Right lobe of liver (tissue), 6 donors: ENCODE measurements around the gene PCK1. TPM values are rescaled to one million over a fixed set of nuclear protein-coding genes. Genes with fewer than 3 reads are reported as not detected.

ENCODE experiments used
- ATAC-seq, 4 donors: fragments of 200-7000 bp; cut with Tn5 transposase; one replicate each; pipeline ENCODE4 v1.9.1; 2020; ENCODE audit warnings: mild to moderate bottlenecking in 4 of 4, moderate library complexity in 4 of 4
- DNase-seq, 3 donors: peaks; one replicate each; pipeline ENCODE4 v3.0.0-alpha.2; 2020
- H3K27ac ChIP-seq, 3 donors: fragments of 200-600 bp; one replicate each; pipeline ENCODE4 v1.8.0; 2022
- H3K27me3 ChIP-seq, 2 donors: fragments of 200-600 bp; one replicate each; pipeline ENCODE4 v1.8.0; 2022
- H3K36me3 ChIP-seq, 4 donors: fragments of 200-600 bp; sonication (generic) in 1 of 4; one replicate each; pipeline versions ENCODE4 v1.5.1 to v1.8.0; 2017 to 2022; ENCODE audit warnings: control low read depth in 1 of 4
- H3K4me1 ChIP-seq, 4 donors: fragments of 200-600 bp; sonication (generic) in 1 of 4; one replicate each; pipeline versions ENCODE4 v1.5.1 to v1.8.0; 2017 to 2022; ENCODE audit warnings: control low read depth in 1 of 4
- H3K4me3 ChIP-seq, 3 donors: fragments of 200-600 bp; one replicate each; pipeline ENCODE4 v1.8.0; 2022
- H3K9me3 ChIP-seq, 4 donors: fragments of 200-600 bp; sonication (generic) in 1 of 4; one replicate each; pipeline versions ENCODE4 v1.5.1 to v1.8.0; 2017 to 2022; ENCODE audit warnings: control low read depth in 1 of 4
- CTCF ChIP-seq, 4 donors: fragments of 200-600 bp in 3 of 4; fragments of 450-650 bp in 1 of 4; IDR thresholded peaks; one replicate each; pipeline versions ENCODE4 v1.5.1 to v1.8.0; 2016 to 2022; ENCODE audit warnings: antibody characterized with exemption in 4 of 4, mild to moderate bottlenecking in 2 of 4
- POLR2A ChIP-seq: fragments of 450-650 bp; IDR thresholded peaks from one replicate; pipeline ENCODE4 v1.6.1; 2017; ENCODE audit warnings: antibody characterized with exemption, mild to moderate bottlenecking
- WGBS: methylation state at CpG from one replicate; pipeline ENCODE4 v1.1.6; 2018; ENCODE audit warnings: low coverage, low lambda C conversion rate; ENCODE audit not compliant: insufficient coverage; ENCODE audit errors: missing lambda C conversion rate; 5-methylcytosine and 5-hydroxymethylcytosine counted together
- intact Hi-C, 2 donors: fragments of 100-400 bp; cut with DNase I; formaldehyde crosslinking; loops; one replicate each; pipeline versions ENCODE4 v1.11.2 to v1.14.1; 2022
- total RNA-seq, 6 experiments: library from RNA; depleted of rRNA in 2 of 6; stranded (reverse); fragments of >200 nt in 2 of 6; fragmentation: NEBNext Ultra II Directional in 3 of 6; extraction: Animal tissue kit (Norgen Biotek cat#: 25700) in 3 of 6; gene quantifications; one replicate each; pipeline versions ENCODE4 v1.1.0 to v1.2.4, GENCODE V29; 2016 to 2023
- donor health status: DM: no; HTN: yes; CAD: no.
- donor health status: DM: no; HTN: no; CAD: no.
- donor health status: DM: no; HTN: no; CAD: no.
- donor health status: DM: no; HTN: yes; CAD: no.
- donor health status: DM: no; HTN: yes; CAD: no.

The PCK1 gene
- total RNA-seq, 6 experiments from 2014 or later, result 187 to 1,757 (median 778) TPM

- Histone ChIP-seq H3K9me3 (no peaks in the 10 kb centered on the region), H3K4me1 (peaks cover 0 to 16% (median 5%) of the 10 kb centered on the region in 4 donors), H3K4me3 (no peak overlapping the region), H3K27me3 (no peaks in the 10 kb centered on the region), H3K27ac (no peak overlapping the region), H3K36me3 (no peaks in the 10 kb centered on the region)
- 90% methylated on average over 12 of the region's 12 CpGs for WGBS
- intact Hi-C loops, result no loop called here
- DNase-seq (no peak), ATAC-seq (no peak)
- TF ChIP-seq CTCF (IDR thresholded peaks at IDR 0.05) (no peak), POLR2A (no peak)
Measured at GRCh38 chr20:57539889-57540288, 21.0 kb upstream of the PCK1 start.

DNA sequence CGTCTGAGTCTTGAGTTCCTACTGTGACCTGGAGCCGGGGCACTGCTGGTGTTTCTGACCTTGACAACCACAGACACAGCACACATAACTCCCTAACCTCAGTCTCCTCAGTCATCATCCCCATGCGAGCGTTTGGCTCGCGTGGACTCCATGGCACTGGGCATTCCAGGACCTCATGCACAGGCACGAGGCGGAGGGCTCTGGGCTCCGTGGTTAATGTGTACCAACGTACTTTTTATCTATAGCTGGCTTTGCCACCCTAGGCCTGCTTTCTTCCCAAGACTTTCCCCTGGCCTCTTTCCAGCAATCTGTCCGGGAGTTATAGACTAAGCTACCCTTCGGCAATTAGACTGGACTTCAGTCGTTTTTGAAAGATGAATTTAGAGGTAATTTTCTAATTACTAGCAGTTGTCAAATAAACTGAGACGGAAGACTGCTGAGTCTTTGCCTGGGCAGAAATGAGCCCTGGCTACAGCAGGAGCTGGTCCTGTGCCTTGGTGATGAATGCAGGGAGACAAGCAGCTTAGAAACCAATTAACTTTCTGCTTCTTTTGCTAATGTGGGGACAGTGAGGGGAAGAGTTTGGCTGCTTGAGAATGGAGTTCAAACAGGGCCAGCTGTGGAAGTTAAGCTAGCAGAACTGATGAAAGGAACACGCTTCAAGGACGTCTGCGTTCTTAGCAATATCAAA lies 19.9 kb upstream of the PCK1 start:
- no peak overlapping the region for H3K27ac ChIP-seq
- DNase-seq, result no peak
- H3K4me1 ChIP-seq, result peaks cover 0 to 24% (median 9%) of the 10 kb centered on the region in 4 donors
- no peak for TF ChIP-seq POLR2A
- no peak for TF ChIP-seq CTCF (IDR thresholded peaks at IDR 0.05)
- H3K9me3 ChIP-seq, result no peaks in the 10 kb centered on the region
- ATAC-seq, result no peak
- H3K36me3 ChIP-seq, result no peaks in the 10 kb centered on the region
- intact Hi-C loops, result no loop called here
- H3K27me3 ChIP-seq, result no peaks in the 10 kb centered on the region
- H3K4me3 ChIP-seq, result no peak overlapping the region
- WGBS, result 70% methylated on average over 9 of the region's 17 CpGs

DNA sequence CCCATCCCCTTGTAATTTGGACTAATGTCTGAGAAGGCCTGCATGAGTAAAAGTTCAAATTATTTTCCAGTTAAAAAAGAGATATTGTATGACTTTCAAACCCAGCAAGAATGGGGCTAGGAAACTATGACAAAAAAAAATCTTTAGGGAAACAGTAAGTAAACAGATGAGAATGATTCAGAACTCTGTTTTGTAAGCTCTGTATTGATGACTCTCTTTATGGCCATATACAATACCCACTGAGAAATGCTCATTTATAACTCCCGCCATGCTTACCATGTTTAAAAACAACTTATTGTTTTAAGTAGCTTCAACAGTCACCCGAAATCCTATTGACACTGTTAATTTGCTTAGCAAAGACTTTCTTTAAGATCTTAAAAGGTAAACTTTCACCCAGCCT lies 17.2 kb upstream of the PCK1 start:
- TF ChIP-seq CTCF (IDR thresholded peaks at IDR 0.05), result no peak
- no peak for TF ChIP-seq POLR2A
- H3K9me3 ChIP-seq, result no peaks in the 10 kb centered on the region
- intact Hi-C loops, result no loop called here
- WGBS, result 82% methylated on average over 2 of the region's 2 CpGs
- H3K27me3 ChIP-seq, result no peaks in the 10 kb centered on the region
- ATAC-seq, result peak in 1 of 4 donors; percentile 25
- no peak for DNase-seq
- peak overlapping the region in 2 of 3 donors; percentile 77 to 80 for H3K27ac ChIP-seq
- H3K36me3 ChIP-seq, result no peaks in the 10 kb centered on the region
- no peak overlapping the region for H3K4me3 ChIP-seq
- peaks cover 0 to 32% (median 10%) of the 10 kb centered on the region in 4 donors for H3K4me1 ChIP-seq

DNA sequence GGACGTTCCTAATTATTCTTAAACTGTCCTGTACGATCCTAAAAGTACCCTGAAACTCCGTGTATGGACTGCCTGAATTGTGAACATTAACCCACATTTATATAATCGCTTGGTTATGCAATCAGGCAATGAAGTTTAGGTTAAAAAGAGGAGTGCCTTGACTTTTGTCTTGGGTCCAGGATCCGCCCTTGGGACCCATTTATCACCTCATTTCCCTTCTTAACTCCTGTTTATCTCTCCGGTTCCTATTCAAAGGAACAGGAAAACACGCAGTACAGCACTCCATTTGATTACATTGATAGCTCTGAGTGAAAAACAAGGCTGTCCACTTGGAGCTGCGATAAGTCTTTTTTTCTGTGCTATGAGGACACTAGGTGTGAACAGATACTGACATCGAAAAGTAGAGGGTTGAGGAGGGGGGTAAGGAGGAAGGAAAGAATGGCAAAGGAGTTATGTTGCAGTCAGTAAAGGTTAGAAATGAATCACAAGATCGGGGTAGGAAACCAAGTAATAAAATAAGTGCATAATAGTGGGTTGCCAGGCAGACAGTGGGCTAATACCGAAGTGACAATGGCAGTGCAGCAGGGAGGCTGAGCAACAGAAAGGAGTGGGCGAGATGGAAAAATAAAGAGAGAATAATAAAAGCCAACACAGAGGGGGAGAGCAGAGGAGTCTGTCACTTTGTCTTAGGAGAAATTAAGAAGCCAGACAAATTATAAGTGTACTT lies 15.9 kb upstream of the PCK1 start:
- H3K36me3 ChIP-seq, result no peaks in the 10 kb centered on the region
- no peaks in the 10 kb centered on the region for H3K27me3 ChIP-seq
- H3K4me3 ChIP-seq, result no peak overlapping the region
- DNase-seq (peak in 1 of 3 donors; percentile 51), ATAC-seq (peak; percentile 9 to 38 (median 34))
- peak overlapping the region in 2 of 3 donors; percentile 77 to 80 for H3K27ac ChIP-seq
- intact Hi-C loops, result no loop called here
- peaks cover 0 to 36% (median 10%) of the 10 kb centered on the region in 4 donors for H3K4me1 ChIP-seq
- H3K9me3 ChIP-seq, result no peaks in the 10 kb centered on the region
- TF ChIP-seq CTCF (IDR thresholded peaks at IDR 0.05) (no peak), POLR2A (no peak)
- 46% methylated on average over 12 of the region's 12 CpGs for WGBS
